Ovary (tissue), 9 donors: ENCODE results near the gene SPAG5. TPM values are rescaled to one million over a fixed set of nuclear protein-coding genes. Genes with fewer than 3 reads are reported as not detected.

Experiments
- DNase-seq, 5 donors: peaks; one replicate each; pipeline ENCODE4 v3.0.0-alpha.2; 2019 to 2020
- H3K27ac ChIP-seq, 2 donors: fragments of 200-600 bp; one replicate each; pipeline versions ENCODE4 v1.5.1 to v1.8.0; 2019 to 2022
- H3K27me3 ChIP-seq: fragments of 200-600 bp; one replicate; pipeline ENCODE4 v1.8.0; 2022
- H3K36me3 ChIP-seq: fragments of 200-600 bp; sonication (generic); one replicate; pipeline ENCODE4 v1.5.1; 2019
- H3K4me1 ChIP-seq: one replicate; pipeline ENCODE4 v1.8.1; 2013; ENCODE audit warnings: mild to moderate bottlenecking, moderate library complexity; ENCODE audit not compliant: insufficient read depth
- H3K4me3 ChIP-seq: fragments of 200-600 bp; sonication (generic); one replicate; pipeline ENCODE4 v1.5.1; 2017
- H3K9me3 ChIP-seq, 2 donors: fragments of 200-600 bp in 1 of 2; sonication (generic) in 1 of 2; one replicate each; pipeline versions ENCODE4 v1.5.1 to v1.8.1; 2013 to 2019; ENCODE audit warnings: mild to moderate bottlenecking in 1 of 2, moderate library complexity in 1 of 2
- CTCF ChIP-seq, 3 donors: fragments of 450-650 bp in 2 of 3; fragments of 200-600 bp in 1 of 3; IDR thresholded peaks; one replicate each; pipeline versions ENCODE4 v1.5.1 to v1.8.0; 2016 to 2022; ENCODE audit warnings: antibody characterized with exemption in 3 of 3, mild to moderate bottlenecking in 1 of 3
- EP300 ChIP-seq: sonication (generic); formaldehyde crosslinking; IDR thresholded peaks from one replicate; pipeline ENCODE4 v1.6.1; 2017; ENCODE audit warnings: antibody characterized with exemption
- POLR2A ChIP-seq: fragments of 450-650 bp; IDR thresholded peaks from one replicate; pipeline ENCODE4 v1.6.1; 2017; ENCODE audit warnings: antibody characterized with exemption, mild to moderate bottlenecking, moderate library complexity
- WGBS, 3 donors: extraction: QIAGEN DNeasy Blood & Tissue Kit in 1 of 3; methylation state at CpG; one replicate each; pipeline versions ENCODE4 v1.1.5 to v1.1.7; 2013 to 2017; 5-methylcytosine and 5-hydroxymethylcytosine counted together
- intact Hi-C, 4 donors: fragments of 100-400 bp; cut with DNase I; formaldehyde crosslinking; loops; one replicate each; pipeline versions ENCODE4 v1.11.0 to v1.15.1; 2022 to 2023
- polyA plus RNA-seq, 2 donors: library from polyadenylated mRNA; stranded (reverse); fragments of 200-250 nt in 1 of 2; fragments of 350-450 nt in 1 of 2; fragmentation: Illumina TruSeq in 1 of 2; extraction: RNeasy Lipid Tissue Mini Kit (QIAGEN cat#74804) in 1 of 2; gene quantifications; one replicate each; pipeline ENCODE4 v1.2.3, GENCODE V29; 2013 to 2014
- total RNA-seq, 7 donors: library from RNA; depleted of rRNA in 2 of 7; stranded (reverse); fragments of >200 nt in 2 of 7; fragmentation: NEBNext Ultra II Directional in 3 of 7; extraction: Animal tissue kit (Norgen Biotek cat#: 25700) in 3 of 7; gene quantifications; one replicate each; pipeline versions ENCODE4 v1.1.0 to v1.2.4, GENCODE V29; 2016 to 2023
- donor health status: DM: no; HTN: no; CAD: no; lungs with moderate emphysema.
- donor health status: DM: no; HTN: no; CAD: no.
- donor health status: Bipolar disorder and iron deficiency.
- donor health status: DM: yes; HTN: yes; CAD: no.
- donor health status: DM: no; HTN: no; CAD: no.
- donor health status: DM: yes; HTN: yes; CAD: no.

Gene SPAG5
- total and polyA plus RNA-seq, 9 donors: 2.1 to 5.0 (median 3.3) TPM

- intact Hi-C loops: no loop called here
- 98% methylated on average over 2 of the region's 2 CpGs for WGBS, 3 donors
These were observed 16.3 kb downstream of the SPAG5 start for GRCh38 chr17:28582513-28582912.

GRCh38 chr17:28580959-28581358 is 17.9 kb downstream of the SPAG5 start:
- Histone ChIP-seq H3K9me3 (no peaks in the 10 kb centered on the region), H3K4me1 (peaks cover 4% of the 10 kb centered on the region), H3K27ac (no peak overlapping the region), H3K36me3 (no peaks in the 10 kb centered on the region), H3K27me3 (no peaks in the 10 kb centered on the region), H3K4me3 (no peak overlapping the region)
- TF ChIP-seq CTCF (IDR thresholded peaks at IDR 0.05) (no peak), POLR2A (no peak), EP300 (no peak)
- intact Hi-C loops: no loop called here
- 94 to 97% (median 96%) methylated on average over 3 of the region's 3 CpGs for WGBS, 3 donors
- no peak for DNase-seq

More at GRCh38 chr17:28582513-28582912, 16.3 kb downstream of the SPAG5 start:
- Histone ChIP-seq H3K4me3 (no peak overlapping the region), H3K27me3 (no peaks in the 10 kb centered on the region), H3K9me3 (no peaks in the 10 kb centered on the region), H3K27ac (no peak overlapping the region), H3K4me1 (no peaks in the 10 kb centered on the region), H3K36me3 (no peaks in the 10 kb centered on the region)
- DNase-seq: no peak
- TF ChIP-seq CTCF (IDR thresholded peaks at IDR 0.05): no peak
- TF ChIP-seq EP300: no peak
- TF ChIP-seq POLR2A: no peak

- peaks cover 4% of the 10 kb centered on the region for H3K4me1 ChIP-seq
- H3K27me3 ChIP-seq: no peaks in the 10 kb centered on the region
- no peak overlapping the region for H3K4me3 ChIP-seq
- no peaks in the 10 kb centered on the region for H3K36me3 ChIP-seq
- no peak for TF ChIP-seq CTCF (IDR thresholded peaks at IDR 0.05)
- no peak for TF ChIP-seq POLR2A
- TF ChIP-seq EP300: no peak
- 88 to 91% (median 91%) methylated on average over 4 of the region's 4 CpGs for WGBS, 3 donors
- H3K9me3 ChIP-seq: no peaks in the 10 kb centered on the region
- intact Hi-C loops: no loop called here
- no peak overlapping the region for H3K27ac ChIP-seq
- no peak for DNase-seq
These were observed 19.3 kb downstream of the SPAG5 start for GRCh38 chr17:28579526-28579925.

- Histone ChIP-seq H3K4me3 (no peak overlapping the region), H3K4me1 (peaks cover 4% of the 10 kb centered on the region), H3K9me3 (no peaks in the 10 kb centered on the region), H3K27me3 (no peaks in the 10 kb centered on the region), H3K36me3 (no peaks in the 10 kb centered on the region), H3K27ac (no peak overlapping the region)
- intact Hi-C loops: no loop called here
- TF ChIP-seq CTCF (IDR thresholded peaks at IDR 0.05) (no peak), POLR2A (no peak), EP300 (no peak)
- WGBS, 3 donors: 98 to 99% (median 98%) methylated on average over 8 of the region's 8 CpGs
- no peak for DNase-seq
These were observed 20.3 kb downstream of the SPAG5 start for GRCh38 chr17:28578246-28579195.
